OCI-LY3 (cell line): ENCODE results near the gene ZSCAN30.

ENCODE experiments used
- CTCF ChIP-seq: fragments of 200-600, 300-600 bp; sonication (generic); IDR thresholded peaks from 2 replicates; pipeline ENCODE4 v1.5.1; 2014; ENCODE audit warnings: antibody characterized with exemption, low read length, low read depth
- EZH2phosphoT487 ChIP-seq: fragments of 200-600 bp; shearing (Covaris generic); IDR thresholded peaks from 2 replicates; pipeline ENCODE4 v1.6.1; 2018; ENCODE audit warnings: antibody characterized with exemption, mixed run types, low read depth

GRCh38 chr18:35271656-35272055, 18.4 kb downstream of the ZSCAN30 start:
- TF ChIP-seq CTCF (no peak), EZH2phosphoT487 (no peak)
